Measurements from ENCODE around the gene TRMT1L.

- TF ChIP-seq EZH2 (IDR thresholded peaks at IDR 0.05; ENCODE audit: low read length), result no peak
- TF ChIP-seq, protein P1, sequence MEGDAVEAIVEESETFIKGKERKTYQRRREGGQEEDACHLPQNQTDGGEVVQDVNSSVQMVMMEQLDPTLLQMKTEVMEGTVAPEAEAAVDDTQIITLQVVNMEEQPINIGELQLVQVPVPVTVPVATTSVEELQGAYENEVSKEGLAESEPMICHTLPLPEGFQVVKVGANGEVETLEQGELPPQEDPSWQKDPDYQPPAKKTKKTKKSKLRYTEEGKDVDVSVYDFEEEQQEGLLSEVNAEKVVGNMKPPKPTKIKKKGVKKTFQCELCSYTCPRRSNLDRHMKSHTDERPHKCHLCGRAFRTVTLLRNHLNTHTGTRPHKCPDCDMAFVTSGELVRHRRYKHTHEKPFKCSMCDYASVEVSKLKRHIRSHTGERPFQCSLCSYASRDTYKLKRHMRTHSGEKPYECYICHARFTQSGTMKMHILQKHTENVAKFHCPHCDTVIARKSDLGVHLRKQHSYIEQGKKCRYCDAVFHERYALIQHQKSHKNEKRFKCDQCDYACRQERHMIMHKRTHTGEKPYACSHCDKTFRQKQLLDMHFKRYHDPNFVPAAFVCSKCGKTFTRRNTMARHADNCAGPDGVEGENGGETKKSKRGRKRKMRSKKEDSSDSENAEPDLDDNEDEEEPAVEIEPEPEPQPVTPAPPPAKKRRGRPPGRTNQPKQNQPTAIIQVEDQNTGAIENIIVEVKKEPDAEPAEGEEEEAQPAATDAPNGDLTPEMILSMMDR (optimal IDR thresholded peaks at IDR 0.05 in 1 of 3, IDR thresholded peaks at IDR 0.05 in 1 of 3, conservative IDR thresholded peaks at IDR 0.05 in 1 of 3; ENCODE audit: extremely low read depth in 1 of 3, insufficient read depth in 2 of 3, low read length in 3 of 3), result no peak
Measured at GRCh38 chr1:185110145-185110544, 46.6 kb downstream of the TRMT1L start.
